Ishikawa (cell line): ENCODE results near the gene ASPSCR1.

Experiments used
- CEBPB ChIP-seq: IDR thresholded peaks from 2 replicates; pipeline ENCODE4 v1.6.1; 2012
- CREB1 ChIP-seq: IDR thresholded peaks from 2 replicates; pipeline ENCODE4 v1.6.1; 2012; ENCODE audit warnings: low read depth
- EGR1 ChIP-seq: IDR thresholded peaks from 2 replicates; pipeline ENCODE4 v1.6.1; 2012
- EP300 ChIP-seq: IDR thresholded peaks from 2 replicates; pipeline ENCODE4 v1.6.1; 2012; ENCODE audit warnings: borderline replicate concordance
- FOXM1 ChIP-seq: IDR thresholded peaks from 2 replicates; pipeline ENCODE4 v1.6.1; 2012; ENCODE audit warnings: low read depth, borderline replicate concordance
- NFIC ChIP-seq: IDR thresholded peaks from 2 replicates; pipeline ENCODE4 v1.6.1; 2012
- RAD21 ChIP-seq: IDR thresholded peaks from 2 replicates; pipeline ENCODE4 v1.6.1; 2012; ENCODE audit warnings: low read depth
- TAF1 ChIP-seq: IDR thresholded peaks from 2 replicates; pipeline ENCODE4 v1.6.1; 2012; ENCODE audit warnings: low read depth, mild to moderate bottlenecking
- TCF12 ChIP-seq: IDR thresholded peaks from 2 replicates; pipeline ENCODE4 v1.6.1; 2012; ENCODE audit warnings: low read depth
- TEAD4 ChIP-seq: IDR thresholded peaks from 2 replicates; pipeline ENCODE4 v1.6.1; 2012
- YY1 ChIP-seq: IDR thresholded peaks from 2 replicates; pipeline ENCODE4 v1.6.1; 2012; ENCODE audit warnings: low read depth
- ZBTB7A ChIP-seq: IDR thresholded peaks from 2 replicates; pipeline ENCODE4 v1.6.1; 2012; ENCODE audit warnings: low read depth
- TF ChIP-seq, protein P1 (sequence below): IDR thresholded peaks from 2 replicates; pipeline ENCODE4 v1.6.1; 2012
- TF ChIP-seq, protein P2 (sequence below): IDR thresholded peaks from 2 replicates; pipeline ENCODE4 v1.6.1; 2012; ENCODE audit warnings: low read depth, mild to moderate bottlenecking
- TF ChIP-seq, protein P3 (sequence below): IDR thresholded peaks from 2 replicates; pipeline ENCODE4 v1.6.1; 2012

ASPSCR1 gene

DNA sequence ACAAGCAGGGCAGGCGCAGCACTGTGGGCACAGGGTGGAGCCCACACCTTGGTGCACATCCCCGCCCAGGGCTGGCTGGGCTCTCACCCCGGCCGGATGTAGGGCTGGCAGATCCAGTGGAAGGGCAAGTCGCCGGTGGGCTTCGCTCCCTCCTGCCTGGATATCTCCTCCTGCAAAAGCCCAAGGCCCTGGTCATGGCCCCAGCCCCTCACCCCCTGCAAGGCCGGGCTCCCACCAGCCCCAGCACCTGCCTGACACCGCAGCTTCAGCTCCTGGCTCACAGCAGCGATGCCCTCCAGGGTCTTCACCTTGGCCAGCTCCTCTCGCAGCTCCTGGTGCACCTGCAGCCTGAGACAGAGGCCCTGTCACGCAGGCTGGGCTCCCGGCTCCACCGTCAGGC, 83.2 kb downstream of the ASPSCR1 start:
- TF ChIP-seq, protein P1, sequence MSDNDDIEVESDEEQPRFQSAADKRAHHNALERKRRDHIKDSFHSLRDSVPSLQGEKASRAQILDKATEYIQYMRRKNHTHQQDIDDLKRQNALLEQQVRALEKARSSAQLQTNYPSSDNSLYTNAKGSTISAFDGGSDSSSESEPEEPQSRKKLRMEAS, result no peak

DNA sequence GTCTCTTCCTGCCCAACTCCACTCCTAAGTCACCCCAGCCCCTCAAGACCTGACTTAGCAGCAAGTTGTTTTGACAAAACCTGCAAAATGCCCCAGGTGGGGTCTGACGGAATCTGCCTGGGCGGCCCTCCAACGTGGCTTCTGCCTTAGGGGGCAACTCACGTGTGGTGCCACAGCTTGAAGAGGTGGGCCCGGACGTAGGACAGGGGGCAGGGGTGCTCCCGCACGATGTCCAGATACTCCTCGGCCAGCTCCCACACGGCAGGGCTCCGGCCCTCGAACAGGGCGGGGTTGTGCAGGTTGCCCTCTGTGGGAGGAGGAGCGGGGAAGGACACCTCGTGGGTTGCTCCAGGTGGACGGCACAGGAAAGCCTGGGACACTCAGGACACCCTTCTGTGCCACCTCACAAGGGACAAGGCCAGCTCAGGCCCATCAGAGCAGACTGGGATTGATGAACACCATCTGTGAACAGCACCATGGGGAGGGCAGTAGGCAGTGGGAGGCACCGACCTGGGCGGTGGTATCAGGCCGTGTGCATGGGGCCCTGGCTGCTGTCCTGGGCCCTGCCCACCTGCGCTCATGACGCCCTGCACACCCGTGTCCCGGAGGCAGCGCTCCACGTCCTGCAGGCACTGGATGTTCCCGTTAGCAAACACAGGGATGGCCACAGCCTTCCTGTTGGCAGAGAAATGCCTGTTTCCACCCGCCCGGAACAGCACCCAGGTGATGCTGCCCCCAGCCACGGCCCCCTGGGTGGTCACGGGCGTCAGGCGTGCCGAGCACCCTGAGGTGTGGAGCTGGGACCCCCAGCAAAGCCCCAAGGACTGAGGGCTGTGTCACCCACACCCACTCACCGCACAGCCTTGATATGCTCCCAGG, 83.9 kb downstream of the ASPSCR1 start:
- TF ChIP-seq RAD21 (no peak), TAF1 (no peak), EP300 (no peak), ZBTB7A (no peak), FOXM1 (no peak), NFIC (no peak), CREB1 (no peak), CEBPB (no peak), EGR1 (no peak), TEAD4 (no peak), YY1 (no peak)
- TF ChIP-seq, protein P1, result no peak
- TF ChIP-seq, protein P2, sequence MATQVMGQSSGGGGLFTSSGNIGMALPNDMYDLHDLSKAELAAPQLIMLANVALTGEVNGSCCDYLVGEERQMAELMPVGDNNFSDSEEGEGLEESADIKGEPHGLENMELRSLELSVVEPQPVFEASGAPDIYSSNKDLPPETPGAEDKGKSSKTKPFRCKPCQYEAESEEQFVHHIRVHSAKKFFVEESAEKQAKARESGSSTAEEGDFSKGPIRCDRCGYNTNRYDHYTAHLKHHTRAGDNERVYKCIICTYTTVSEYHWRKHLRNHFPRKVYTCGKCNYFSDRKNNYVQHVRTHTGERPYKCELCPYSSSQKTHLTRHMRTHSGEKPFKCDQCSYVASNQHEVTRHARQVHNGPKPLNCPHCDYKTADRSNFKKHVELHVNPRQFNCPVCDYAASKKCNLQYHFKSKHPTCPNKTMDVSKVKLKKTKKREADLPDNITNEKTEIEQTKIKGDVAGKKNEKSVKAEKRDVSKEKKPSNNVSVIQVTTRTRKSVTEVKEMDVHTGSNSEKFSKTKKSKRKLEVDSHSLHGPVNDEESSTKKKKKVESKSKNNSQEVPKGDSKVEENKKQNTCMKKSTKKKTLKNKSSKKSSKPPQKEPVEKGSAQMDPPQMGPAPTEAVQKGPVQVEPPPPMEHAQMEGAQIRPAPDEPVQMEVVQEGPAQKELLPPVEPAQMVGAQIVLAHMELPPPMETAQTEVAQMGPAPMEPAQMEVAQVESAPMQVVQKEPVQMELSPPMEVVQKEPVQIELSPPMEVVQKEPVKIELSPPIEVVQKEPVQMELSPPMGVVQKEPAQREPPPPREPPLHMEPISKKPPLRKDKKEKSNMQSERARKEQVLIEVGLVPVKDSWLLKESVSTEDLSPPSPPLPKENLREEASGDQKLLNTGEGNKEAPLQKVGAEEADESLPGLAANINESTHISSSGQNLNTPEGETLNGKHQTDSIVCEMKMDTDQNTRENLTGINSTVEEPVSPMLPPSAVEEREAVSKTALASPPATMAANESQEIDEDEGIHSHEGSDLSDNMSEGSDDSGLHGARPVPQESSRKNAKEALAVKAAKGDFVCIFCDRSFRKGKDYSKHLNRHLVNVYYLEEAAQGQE, result no peak
- TF ChIP-seq, protein P3, sequence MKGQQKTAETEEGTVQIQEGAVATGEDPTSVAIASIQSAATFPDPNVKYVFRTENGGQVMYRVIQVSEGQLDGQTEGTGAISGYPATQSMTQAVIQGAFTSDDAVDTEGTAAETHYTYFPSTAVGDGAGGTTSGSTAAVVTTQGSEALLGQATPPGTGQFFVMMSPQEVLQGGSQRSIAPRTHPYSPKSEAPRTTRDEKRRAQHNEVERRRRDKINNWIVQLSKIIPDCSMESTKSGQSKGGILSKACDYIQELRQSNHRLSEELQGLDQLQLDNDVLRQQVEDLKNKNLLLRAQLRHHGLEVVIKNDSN, result no peak

DNA sequence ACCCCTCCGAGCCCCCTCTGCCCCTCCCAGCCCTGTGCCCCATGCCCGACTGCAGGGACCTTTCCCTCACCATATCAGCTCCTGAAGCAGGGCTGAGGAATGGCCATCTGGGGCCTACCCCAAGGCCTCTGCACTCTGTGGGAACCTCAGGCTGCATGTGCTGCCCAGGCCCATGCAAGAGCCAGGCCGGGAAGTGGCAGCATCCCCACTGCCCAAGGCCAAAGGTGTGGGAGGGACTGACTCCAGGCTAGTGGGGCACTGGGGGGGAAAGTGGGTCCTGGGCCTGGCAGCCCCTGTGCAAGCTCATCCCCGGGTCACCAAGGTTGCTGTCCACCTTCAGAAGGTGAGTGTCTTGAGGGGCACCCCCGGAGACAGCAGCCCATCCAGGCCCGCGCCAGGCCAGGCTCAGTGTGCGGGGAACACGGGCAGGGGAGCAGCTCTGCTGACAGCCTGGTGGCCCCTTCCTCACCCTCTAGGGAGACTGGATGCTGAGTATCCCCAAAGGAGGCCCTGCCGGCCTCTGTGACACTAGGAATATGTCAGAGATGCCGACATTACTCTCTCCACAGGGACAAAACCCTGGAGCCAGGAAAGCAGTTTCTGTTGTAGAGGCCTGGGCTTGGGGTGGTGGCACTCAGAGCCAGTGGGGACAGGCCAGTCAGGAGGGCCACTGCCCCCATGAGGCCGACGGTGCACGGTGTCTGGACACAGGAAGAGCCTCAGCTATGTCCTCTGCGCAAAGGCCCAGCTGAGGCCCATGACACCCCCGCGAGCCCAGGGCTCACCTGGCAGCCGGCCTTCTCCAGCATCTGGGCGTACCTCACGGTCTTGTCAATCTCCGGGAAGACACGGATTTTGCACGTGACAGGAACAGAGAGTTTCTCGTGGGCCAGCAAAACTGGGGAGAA, 84.9 kb downstream of the ASPSCR1 start:
- TF ChIP-seq EGR1 (no peak), TAF1 (no peak), TCF12 (no peak), YY1 (no peak), TEAD4 (no peak), RAD21 (no peak), FOXM1 (no peak), ZBTB7A (no peak), CEBPB (no peak), EP300 (no peak), NFIC (no peak), CREB1 (no peak)
- TF ChIP-seq, protein P2, result no peak
- TF ChIP-seq, protein P1, result no peak
- TF ChIP-seq, protein P3, result no peak

DNA sequence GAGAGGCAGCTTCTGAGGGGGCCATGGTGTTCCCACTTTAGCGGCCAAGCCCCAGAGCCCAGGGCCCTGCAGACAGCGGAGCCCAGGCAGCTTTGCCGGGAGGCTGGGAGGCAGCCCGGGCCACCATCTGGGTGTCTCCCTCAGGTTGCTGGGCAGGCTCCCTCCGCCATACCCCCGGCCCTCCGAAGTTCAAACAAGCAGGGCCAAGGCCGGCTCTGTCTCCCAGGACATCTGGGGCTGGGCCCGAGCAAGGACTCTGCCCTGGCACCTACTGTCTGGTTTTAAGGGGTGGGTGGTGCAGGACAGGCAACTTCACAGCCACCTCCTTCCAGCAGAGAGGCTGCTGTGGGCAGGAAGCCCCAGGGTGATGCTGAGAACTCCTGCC, 85.5 kb downstream of the ASPSCR1 start:
- TF ChIP-seq TEAD4, result no peak
- TF ChIP-seq, protein P3, result no peak
- no peak for TF ChIP-seq CEBPB
- TF ChIP-seq ZBTB7A, result no peak
- TF ChIP-seq, protein P2, result no peak
- TF ChIP-seq EP300, result no peak
- TF ChIP-seq TCF12, result no peak
- TF ChIP-seq, protein P1, result no peak
- TF ChIP-seq TAF1, result no peak
- no peak for TF ChIP-seq RAD21
- no peak for TF ChIP-seq FOXM1
- no peak for TF ChIP-seq CREB1
- TF ChIP-seq EGR1, result no peak
- no peak for TF ChIP-seq NFIC
- no peak for TF ChIP-seq YY1
